ENCODE measurements around the gene PRR7.

DNA sequence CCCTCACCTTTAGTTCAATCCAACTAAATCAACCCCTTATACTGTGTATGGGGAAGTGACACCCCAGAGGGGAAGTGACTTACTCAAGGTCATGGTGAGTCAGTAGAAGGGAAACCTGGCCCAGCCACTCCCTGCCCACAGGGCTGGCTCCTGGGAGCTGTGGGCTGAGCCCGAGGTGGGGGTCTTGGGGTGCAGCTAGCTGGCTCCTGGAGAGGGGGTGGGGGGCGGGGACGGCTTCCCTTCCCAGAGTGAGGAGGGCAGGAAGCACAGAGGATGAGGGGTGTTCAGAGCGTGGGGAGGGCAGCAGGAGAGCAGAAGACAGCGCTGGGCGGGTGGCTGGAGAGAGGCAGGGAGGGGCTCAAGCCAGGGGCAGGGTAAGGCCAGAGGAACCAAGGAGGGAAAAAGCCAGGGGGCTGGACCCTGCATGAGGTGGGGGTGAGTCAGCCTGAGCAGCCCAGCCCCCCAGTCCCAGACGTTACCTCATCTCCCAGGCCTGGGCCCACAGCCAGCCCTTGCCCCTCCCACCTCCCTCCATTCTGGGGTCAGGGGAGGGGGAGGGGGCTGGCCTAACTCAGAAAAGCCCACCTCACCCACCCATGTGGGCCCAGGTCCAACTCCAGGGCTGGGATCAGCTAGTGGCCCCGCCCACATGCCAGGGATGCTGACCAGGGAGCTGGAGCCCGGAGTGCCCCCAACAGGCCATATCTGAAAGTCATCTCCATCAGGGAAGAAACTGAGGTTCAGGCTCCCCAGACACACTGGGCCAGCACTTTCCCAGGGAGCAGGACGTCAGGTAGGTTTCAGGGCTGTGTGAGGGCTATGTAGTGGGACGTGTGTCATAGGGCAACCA lies 48.0 kb downstream of the PRR7 start:
- TF ChIP-seq, protein P1, sequence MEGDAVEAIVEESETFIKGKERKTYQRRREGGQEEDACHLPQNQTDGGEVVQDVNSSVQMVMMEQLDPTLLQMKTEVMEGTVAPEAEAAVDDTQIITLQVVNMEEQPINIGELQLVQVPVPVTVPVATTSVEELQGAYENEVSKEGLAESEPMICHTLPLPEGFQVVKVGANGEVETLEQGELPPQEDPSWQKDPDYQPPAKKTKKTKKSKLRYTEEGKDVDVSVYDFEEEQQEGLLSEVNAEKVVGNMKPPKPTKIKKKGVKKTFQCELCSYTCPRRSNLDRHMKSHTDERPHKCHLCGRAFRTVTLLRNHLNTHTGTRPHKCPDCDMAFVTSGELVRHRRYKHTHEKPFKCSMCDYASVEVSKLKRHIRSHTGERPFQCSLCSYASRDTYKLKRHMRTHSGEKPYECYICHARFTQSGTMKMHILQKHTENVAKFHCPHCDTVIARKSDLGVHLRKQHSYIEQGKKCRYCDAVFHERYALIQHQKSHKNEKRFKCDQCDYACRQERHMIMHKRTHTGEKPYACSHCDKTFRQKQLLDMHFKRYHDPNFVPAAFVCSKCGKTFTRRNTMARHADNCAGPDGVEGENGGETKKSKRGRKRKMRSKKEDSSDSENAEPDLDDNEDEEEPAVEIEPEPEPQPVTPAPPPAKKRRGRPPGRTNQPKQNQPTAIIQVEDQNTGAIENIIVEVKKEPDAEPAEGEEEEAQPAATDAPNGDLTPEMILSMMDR (IDR thresholded peaks at IDR 0.05): peak in 3 of 4 experiments; percentile 26 to 52 (median 27)
- no peak for TF ChIP-seq POLR2A (IDR thresholded peaks at IDR 0.05)
- peak; percentile 73 for TF ChIP-seq POLR2AphosphoS5 (IDR thresholded peaks at IDR 0.05)
- TF ChIP-seq EP300 (IDR thresholded peaks at IDR 0.05): no peak
